H1 (cell line): ENCODE results near the gene PC. TPM values are rescaled to one million over a fixed set of nuclear protein-coding genes. Genes with fewer than 3 reads are reported as not detected.

Experiments
- CTCF ChIA-PET: fragments of 300-600 bp; sonication (Branson Sonifier 250); formaldehyde crosslinking; loops from one replicate; lab custom pipeline; 2021; ENCODE audit not compliant: partially characterized antibody; lab: Charles Lee
- POLR2A ChIA-PET: fragments of 300-600 bp; sonication (Branson Sonifier 250); formaldehyde crosslinking; loops from one replicate; lab custom pipeline; 2021; ENCODE audit warnings: inconsistent platforms; ENCODE audit not compliant: partially characterized antibody; lab: Charles Lee
- DNase-seq, 2 experiments: peaks; one replicate each; pipeline versions ENCODE4 v3.0.0 to v3.0.0-alpha.2; 2010 to 2022; ENCODE audit warnings: low spot score in 2 of 2, low read depth in 1 of 2, mixed read lengths in 1 of 2
- FAIRE-seq: peaks from 2 replicates; lab custom pipeline; 2011; peaks lifted over from hg19 to GRCh38; lab: Jason Lieb, UNC
- H2AFZ ChIP-seq: 2 replicates; pipeline ENCODE4 v1.8.1; 2012; ENCODE audit warnings: low read length, inconsistent platforms
- H2AK5ac ChIP-seq: 2 replicates; pipeline ENCODE4 v1.6.1; 2013; ENCODE audit warnings: low read depth, low read length
- H2BK120ac ChIP-seq: replicated peaks from 2 replicates; pipeline ENCODE3; 2013; ENCODE audit warnings: low read depth, low read length, inconsistent platforms
- H2BK12ac ChIP-seq: 2 replicates; pipeline ENCODE4 v1.6.1; 2013; ENCODE audit warnings: low read depth, low read length
- H2BK15ac ChIP-seq: 2 replicates; pipeline ENCODE4 v1.6.1; 2013; ENCODE audit warnings: low read length
- H2BK20ac ChIP-seq: 2 replicates; pipeline ENCODE4 v1.6.1; 2013; ENCODE audit warnings: low read length
- H2BK5ac ChIP-seq: 2 replicates; pipeline ENCODE4 v1.6.1; 2013; ENCODE audit warnings: low read depth, low read length
- H3K14ac ChIP-seq: 2 replicates; pipeline ENCODE4 v1.6.1; 2013; ENCODE audit warnings: inconsistent platforms; ENCODE audit not compliant: insufficient read length
- H3K18ac ChIP-seq: 2 replicates; pipeline ENCODE4 v1.6.1; 2013; ENCODE audit warnings: low read length; ENCODE audit errors: extremely low read depth
- H3K23ac ChIP-seq: 2 replicates; pipeline ENCODE4 v1.6.1; 2013; ENCODE audit warnings: inconsistent platforms; ENCODE audit not compliant: insufficient read length
- H3K23me2 ChIP-seq: 2 replicates; pipeline ENCODE4 v1.6.1; 2013; ENCODE audit warnings: low read depth, low read length
- H3K27ac ChIP-seq: 2 replicates; pipeline ENCODE4 v1.6.1; 2011; ENCODE audit warnings: low read depth, low read length, inconsistent platforms
- H3K27me3 ChIP-seq, 4 experiments: replicated peaks in 1 of 4; 1 replicate in 1 of 4; 2 replicates in 3 of 4; pipeline versions ENCODE4 v1.6.1 to v1.8.1; 2011 to 2013; ENCODE audit warnings: low read length in 3 of 4, mild to moderate bottlenecking in 3 of 4, inconsistent platforms in 2 of 4, mixed read lengths in 2 of 4, moderate library complexity in 1 of 4; ENCODE audit not compliant: control insufficient read depth in 3 of 4, insufficient read depth in 3 of 4; ENCODE audit errors: extremely low read depth in 1 of 4
- H3K36me3 ChIP-seq, 4 experiments: 2 replicates each; pipeline versions ENCODE4 v1.6.1 to v1.8.1; 2011 to 2013; ENCODE audit warnings: mild to moderate bottlenecking in 4 of 4, low read length in 3 of 4, moderate library complexity in 2 of 4, control low read depth in 1 of 4, inconsistent platforms in 1 of 4; ENCODE audit not compliant: insufficient read depth in 4 of 4, control insufficient read depth in 2 of 4
- H3K4ac ChIP-seq: replicated peaks from 2 replicates; pipeline ENCODE3; 2013; ENCODE audit warnings: low read length, low read depth, mixed read lengths, inconsistent platforms; ENCODE audit not compliant: insufficient read length
- H3K4me1 ChIP-seq, 4 experiments: replicated peaks in 1 of 4; 1 replicate in 1 of 4; 2 replicates in 3 of 4; pipeline versions ENCODE4 v1.6.1 to v1.8.1; 2011 to 2013; ENCODE audit warnings: low read length in 3 of 4, inconsistent platforms in 2 of 4, mixed read lengths in 1 of 4; ENCODE audit not compliant: insufficient read depth in 4 of 4, control insufficient read depth in 3 of 4
- H3K4me2 ChIP-seq, 2 experiments: 2 replicates each; pipeline versions ENCODE4 v1.6.1 to v1.8.1; 2011 to 2013; ENCODE audit warnings: low read depth in 2 of 2, low read length in 2 of 2, control low read depth in 1 of 2, inconsistent platforms in 1 of 2, mild to moderate bottlenecking in 1 of 2; ENCODE audit not compliant: insufficient read depth in 1 of 2
- H3K4me3 ChIP-seq, 4 experiments: fragments of 200-600, 300-600 bp in 1 of 4; sonication (generic), shearing (Covaris generic), sonication (Bioruptor Twin) in 1 of 4; 2 replicates each; pipeline versions ENCODE4 v1.5.1 to v1.8.1; 2011 to 2016; ENCODE audit warnings: low read length in 4 of 4, low read depth in 3 of 4, control low read depth in 2 of 4, inconsistent platforms in 2 of 4, mild to moderate bottlenecking in 2 of 4, mixed read lengths in 1 of 4, moderate library complexity in 1 of 4; ENCODE audit not compliant: insufficient read depth in 2 of 4; ENCODE audit errors: extremely low read depth in 1 of 4
- H3K56ac ChIP-seq: replicated peaks from 2 replicates; pipeline ENCODE3; 2013; ENCODE audit warnings: low read depth, mild to moderate bottlenecking, mixed read lengths, low read length, inconsistent platforms; ENCODE audit not compliant: insufficient read length
- H3K79me1 ChIP-seq: 2 replicates; pipeline ENCODE4 v1.6.1; 2013; ENCODE audit warnings: low read depth, low read length, control low read depth
- H3K79me2 ChIP-seq, 2 experiments: 2 replicates each; pipeline versions ENCODE4 v1.6.1 to v1.8.1; 2012 to 2013; ENCODE audit warnings: low read length in 2 of 2, mild to moderate bottlenecking in 2 of 2, inconsistent platforms in 1 of 2; ENCODE audit not compliant: insufficient read depth in 2 of 2, control insufficient read depth in 1 of 2
- H3K9ac ChIP-seq, 4 experiments: replicated peaks in 1 of 4; 1 replicate in 1 of 4; 2 replicates in 3 of 4; pipeline versions ENCODE4 v1.6.1 to v1.8.1; 2011 to 2013; ENCODE audit warnings: low read depth in 3 of 4, low read length in 3 of 4, control low read depth in 2 of 4, mild to moderate bottlenecking in 2 of 4, moderate library complexity in 2 of 4, inconsistent platforms in 1 of 4; ENCODE audit errors: extremely low read depth in 1 of 4
- H3K9me3 ChIP-seq, 2 experiments: 2 replicates each; pipeline versions ENCODE4 v1.6.1 to v1.8.1; 2012 to 2013; ENCODE audit warnings: mild to moderate bottlenecking in 2 of 2, moderate library complexity in 2 of 2, control low read depth in 1 of 2, inconsistent platforms in 1 of 2, low read depth in 1 of 2, low read length in 1 of 2, mixed read lengths in 1 of 2; ENCODE audit not compliant: insufficient read depth in 2 of 2
- H4K20me1 ChIP-seq, 2 experiments: replicated peaks in 1 of 2; 2 replicates each; pipeline versions ENCODE3 to v1.8.1; 2011 to 2013; ENCODE audit warnings: inconsistent platforms in 2 of 2, low read length in 2 of 2, mild to moderate bottlenecking in 1 of 2; ENCODE audit not compliant: insufficient read depth in 2 of 2, control insufficient read depth in 1 of 2
- H4K5ac ChIP-seq: 2 replicates; pipeline ENCODE4 v1.6.1; 2013; ENCODE audit warnings: low read length, low read depth, mixed read lengths, inconsistent platforms; ENCODE audit not compliant: insufficient read length
- H4K8ac ChIP-seq: 2 replicates; pipeline ENCODE4 v1.8.0; 2013; ENCODE audit warnings: mild to moderate bottlenecking, moderate library complexity, low read length, inconsistent platforms; ENCODE audit not compliant: insufficient read depth; ENCODE audit errors: extremely low read depth
- H4K91ac ChIP-seq: replicated peaks from 2 replicates; pipeline ENCODE3; 2013; ENCODE audit warnings: low read length, mixed read lengths, inconsistent platforms; ENCODE audit not compliant: insufficient read length
- EZH2 ChIP-seq: fragments of 200-600 bp; sonication (generic); IDR thresholded peaks from 2 replicates; pipeline ENCODE4 v1.7.1; 2012; ENCODE audit warnings: low read depth, mild to moderate bottlenecking, moderate library complexity, low read length, inconsistent platforms; ENCODE audit not compliant: severe bottlenecking
- WGBS, 2 experiments: shearing (Covaris generic) in 1 of 2; methylation state at CpG; one replicate each; pipeline versions ENCODE4 v1.1.6 to v1.1.7; 2013 to 2015; ENCODE audit warnings: low lambda C conversion rate in 2 of 2, mixed read lengths in 2 of 2, inconsistent platforms in 1 of 2, low coverage in 1 of 2, missing lambda C conversion rate in 1 of 2; ENCODE audit not compliant: insufficient replicate concordance in 2 of 2, insufficient coverage in 1 of 2, insufficient read length in 1 of 2; ENCODE audit errors: extremely low coverage in 1 of 2, missing lambda C conversion rate in 1 of 2; 5-methylcytosine and 5-hydroxymethylcytosine counted together
- polyA plus RNA-seq, 7 experiments: library from polyadenylated mRNA; depleted of rRNA in 3 of 7; stranded (reverse) in 5 of 7; unstranded in 2 of 7; fragments of >200 nt in 5 of 7; fragments of 200-250 nt in 2 of 7; gene quantifications; 1 replicate in 5 of 7; 2 replicates in 1 of 7; 4 replicates in 1 of 7; pipeline versions ENCODE4 v1.2.1 to v1.2.3, GENCODE V29; 2011 to 2013; ENCODE audit warnings: missing spikeins in 2 of 7, mixed read lengths in 2 of 7
- total RNA-seq: library from RNA; stranded (reverse); fragmentation: NEBNext Ultra II Directional; extraction: Animal tissue kit (Norgen Biotek cat#: 25700); gene quantifications from 2 replicates; pipeline ENCODE4 v1.2.1, GENCODE V29; 2021

The PC gene
- total and polyA plus RNA-seq, 2 of the 8 experiments (the other 6 are each of a cell fraction or from before 2014, with no cell fraction given): 11.5 to 27.5 TPM

- no peaks in the 10 kb centered on the region for H3K27me3 ChIP-seq
- H3K36me3 ChIP-seq: no peaks in the 10 kb centered on the region
- H3K79me2 ChIP-seq: no peaks in the 10 kb centered on the region
- H3K18ac ChIP-seq: no peak overlapping the region
- no peak overlapping the region for H2BK20ac ChIP-seq
- no peak for FAIRE-seq
- no peak overlapping the region for H4K91ac ChIP-seq
- no peak overlapping the region for H3K4ac ChIP-seq
- no peak overlapping the region for H2BK15ac ChIP-seq
- peaks cover 0 to 2% of the 10 kb centered on the region in 2 experiments for H4K20me1 ChIP-seq
- CTCF ChIA-PET: interaction anchor here (0.8 to 11.9 kb wide), 9 partner anchors 17 to 206 kb away, joined by 3 to 199 read pairs (median 19); partner anchors contain the start of genes C11orf86, RBM4B and RCE1
- no peaks in the 10 kb centered on the region for H3K9me3 ChIP-seq
- no peak overlapping the region for H4K5ac ChIP-seq
- no peak for TF ChIP-seq EZH2
- H2AK5ac ChIP-seq: no peak overlapping the region
- no peak overlapping the region for H2AFZ ChIP-seq
- no peak overlapping the region for H3K9ac ChIP-seq
- H3K4me1 ChIP-seq: peaks cover 4 to 25% (median 16%) of the 10 kb centered on the region in 4 experiments
- H3K23me2 ChIP-seq: no peaks in the 10 kb centered on the region
- no peak overlapping the region for H2BK5ac ChIP-seq
- no peak overlapping the region for H2BK12ac ChIP-seq
- no peak overlapping the region for H3K4me3 ChIP-seq
- H3K23ac ChIP-seq: no peak overlapping the region
- H3K4me2 ChIP-seq: no peak overlapping the region
- POLR2A ChIA-PET: interaction anchor here (1.0 kb wide), 1 partner anchor 8 kb away, joined by 3 read pairs; no protein-coding TSS in a partner anchor
- DNase-seq: no peak
- H4K8ac ChIP-seq: no peak overlapping the region
- no peak overlapping the region for H3K14ac ChIP-seq
- 89% methylated on average over 4 of the region's 4 CpGs; no CpG with 5 or more reads in 1 of the 2 experiments for WGBS, 2 experiments
- no peak overlapping the region for H3K56ac ChIP-seq
- no peak overlapping the region for H2BK120ac ChIP-seq
- no peaks in the 10 kb centered on the region; the same call in none of the 2 replicates for H3K79me1 ChIP-seq
- no peak overlapping the region for H3K27ac ChIP-seq
Measured at GRCh38 chr11:66884443-66884842, 73.7 kb downstream of the PC start.
